Fibroblast of peridontal ligament (primary cell): ENCODE results near the gene TACC2.

Source experiments
- DNase-seq: peaks from one replicate; pipeline ENCODE4 v3.0.0-alpha.2; 2010; ENCODE audit errors: extremely low read depth

TACC2 gene

DNA sequence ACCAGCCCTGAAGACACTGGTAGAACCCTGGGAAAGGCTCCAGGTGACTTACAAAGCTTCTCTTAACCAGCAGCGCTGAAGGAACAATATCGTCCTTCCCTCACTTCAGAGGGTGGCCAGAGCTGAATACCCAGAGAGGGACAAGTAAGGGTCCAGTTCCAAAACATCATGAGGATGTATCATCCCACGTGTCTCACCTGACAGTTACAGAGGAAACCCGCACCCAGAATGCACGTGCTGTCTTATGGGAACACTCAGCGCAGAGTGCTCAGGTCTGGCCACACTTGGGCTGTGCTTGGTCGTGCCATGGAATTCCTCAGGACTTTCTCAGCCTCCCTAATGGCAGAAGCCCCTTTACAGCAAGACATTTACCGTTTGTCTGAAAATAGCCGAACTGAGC, 235.2 kb downstream of the TACC2 start:
- no peak for DNase-seq

GRCh38 chr10:122225330-122225729, 236.4 kb downstream of the TACC2 start:
- DNase-seq: no peak

GRCh38 chr10:122227754-122228153, 238.8 kb downstream of the TACC2 start:
- no peak for DNase-seq

GRCh38 chr10:122229666-122230065, 240.7 kb downstream of the TACC2 start:
- no peak for DNase-seq

DNA sequence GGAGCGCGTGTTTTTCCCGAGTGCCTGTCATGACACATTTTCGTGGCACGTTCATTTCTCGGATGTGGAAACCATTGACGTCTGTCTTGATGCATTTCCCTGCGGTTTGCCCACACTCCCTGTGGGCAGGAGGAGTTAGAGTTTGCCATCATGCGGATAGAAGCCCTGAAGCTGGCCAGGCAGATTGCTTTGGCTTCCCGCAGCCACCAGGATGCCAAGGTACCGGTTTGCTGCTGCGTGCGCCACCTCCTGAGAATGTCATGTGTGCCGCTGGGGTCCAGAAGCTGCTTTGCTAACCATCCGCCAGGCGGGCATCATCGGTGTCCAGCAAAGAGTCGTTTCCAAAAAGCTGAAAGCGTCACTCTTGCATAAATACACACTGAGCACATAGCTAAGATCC, 241.3 kb downstream of the TACC2 start:
- no peak for DNase-seq

DNA sequence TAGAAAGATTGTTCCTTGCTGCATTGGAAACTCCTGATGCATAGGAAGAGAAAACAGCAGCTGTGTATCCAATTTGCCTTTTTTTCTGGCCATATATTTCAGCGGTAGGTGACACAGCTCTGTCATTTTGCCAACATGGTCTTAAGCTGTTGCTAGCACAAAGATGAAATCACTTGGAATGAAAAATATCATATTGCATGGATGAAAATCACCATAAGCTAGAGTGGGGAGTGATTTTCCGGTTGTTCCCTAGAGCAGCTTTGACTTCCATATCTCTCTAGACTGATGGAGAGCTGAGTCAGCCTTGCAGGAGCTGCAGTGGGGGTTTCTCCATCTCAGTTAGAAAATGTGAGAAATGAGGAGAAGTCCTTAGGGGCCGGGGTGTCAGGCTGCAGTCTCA, 243.8 kb downstream of the TACC2 start:
- peak; percentile 73 for DNase-seq

GRCh38 chr10:122233857-122234348, 244.9 kb downstream of the TACC2 start:
- no peak for DNase-seq

DNA sequence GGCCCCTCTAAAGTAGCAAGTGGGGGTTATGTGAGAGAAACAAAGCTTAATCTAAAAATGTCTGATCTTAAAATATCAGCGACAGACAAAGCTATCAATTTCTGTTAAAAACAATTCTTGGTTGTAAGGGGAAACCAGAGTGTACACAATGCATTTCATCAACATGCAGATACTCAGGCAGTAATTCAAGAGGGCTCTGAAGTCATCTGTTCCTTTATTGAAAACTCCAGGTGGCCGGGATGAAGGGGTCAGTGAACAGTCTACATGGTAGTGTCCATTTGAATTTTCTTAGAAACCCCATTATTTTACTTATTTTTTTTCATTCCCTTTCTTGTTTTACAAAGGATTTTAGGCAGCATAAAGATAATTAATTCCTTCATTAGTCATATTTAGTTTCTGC, 245.5 kb downstream of the TACC2 start:
- DNase-seq: peak; percentile 25

GRCh38 chr10:122236690-122237306, 247.8 kb downstream of the TACC2 start:
- no peak for DNase-seq

DNA sequence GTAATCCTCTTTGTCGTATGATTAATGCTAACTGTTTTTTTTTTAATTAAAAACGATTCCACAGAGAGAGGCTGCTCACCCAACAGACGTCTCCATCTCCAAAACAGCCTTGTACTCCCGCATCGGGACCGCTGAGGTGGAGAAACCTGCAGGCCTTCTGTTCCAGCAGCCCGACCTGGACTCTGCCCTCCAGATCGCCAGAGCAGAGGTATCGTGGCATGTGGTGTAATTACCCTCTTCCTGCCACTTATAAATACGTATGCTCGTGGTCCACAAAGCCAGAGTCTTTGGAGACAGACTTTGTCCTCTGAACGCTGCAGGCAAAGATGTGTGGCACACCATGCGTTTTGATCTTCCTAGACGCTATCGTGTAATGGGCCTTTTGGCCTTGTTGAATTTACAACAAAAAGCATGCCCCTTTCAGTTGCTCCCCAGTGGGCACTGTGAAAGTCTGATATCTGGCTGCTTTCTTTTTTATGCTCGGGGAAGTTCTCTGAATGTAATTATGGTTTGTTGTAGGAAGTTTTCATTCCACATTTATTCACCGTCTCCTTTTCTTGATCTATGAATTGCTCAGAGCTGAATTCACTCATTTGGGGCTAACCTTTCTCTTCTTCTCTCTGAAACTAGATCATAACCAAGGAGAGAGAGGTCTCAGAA, 248.5 kb downstream of the TACC2 start:
- DNase-seq: no peak

GRCh38 chr10:122239578-122240257, 250.8 kb downstream of the TACC2 start:
- peak; percentile 51 for DNase-seq

- DNase-seq: no peak
These were observed 251.4 kb downstream of the TACC2 start for GRCh38 chr10:122240401-122240800.

DNA sequence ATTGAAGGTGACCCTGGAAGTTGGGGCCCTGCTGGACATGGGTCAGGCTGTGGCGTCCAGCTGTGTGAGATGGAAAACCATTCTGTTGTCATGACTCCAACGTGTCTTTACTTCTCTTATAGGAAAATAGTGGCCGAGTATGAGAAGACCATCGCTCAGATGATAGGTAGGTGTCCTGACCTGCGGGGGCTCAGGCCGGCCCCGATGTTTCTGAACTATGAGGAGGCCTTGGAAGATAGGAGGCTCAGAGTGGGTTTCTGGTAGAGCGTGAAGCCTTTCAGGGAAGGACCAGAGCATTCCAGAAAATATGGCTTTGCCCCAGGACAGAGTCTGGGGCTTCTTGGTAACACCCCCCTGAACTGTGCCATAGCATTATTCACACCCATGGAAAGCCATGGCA, 252.9 kb downstream of the TACC2 start:
- no peak for DNase-seq

DNA sequence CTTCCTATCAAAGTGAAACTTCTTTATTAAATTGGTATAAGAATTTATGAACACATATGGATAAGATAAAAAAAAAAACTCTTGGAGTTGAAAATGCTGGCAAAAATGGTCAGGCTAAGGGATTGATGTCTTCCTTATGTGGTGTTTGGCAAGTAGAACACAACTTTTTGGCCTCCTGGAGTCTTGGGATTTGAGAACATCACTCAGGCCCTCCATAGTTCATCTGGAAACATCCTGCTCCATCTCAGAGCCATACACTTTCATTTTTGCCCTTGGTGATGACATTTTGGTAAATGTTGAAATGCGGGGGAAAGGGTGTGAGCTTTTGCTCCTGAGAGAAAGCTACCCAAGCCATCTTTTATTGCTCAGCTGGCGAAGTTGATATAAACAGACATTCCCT, 254.6 kb downstream of the TACC2 start:
- peak; percentile 85 for DNase-seq

DNA sequence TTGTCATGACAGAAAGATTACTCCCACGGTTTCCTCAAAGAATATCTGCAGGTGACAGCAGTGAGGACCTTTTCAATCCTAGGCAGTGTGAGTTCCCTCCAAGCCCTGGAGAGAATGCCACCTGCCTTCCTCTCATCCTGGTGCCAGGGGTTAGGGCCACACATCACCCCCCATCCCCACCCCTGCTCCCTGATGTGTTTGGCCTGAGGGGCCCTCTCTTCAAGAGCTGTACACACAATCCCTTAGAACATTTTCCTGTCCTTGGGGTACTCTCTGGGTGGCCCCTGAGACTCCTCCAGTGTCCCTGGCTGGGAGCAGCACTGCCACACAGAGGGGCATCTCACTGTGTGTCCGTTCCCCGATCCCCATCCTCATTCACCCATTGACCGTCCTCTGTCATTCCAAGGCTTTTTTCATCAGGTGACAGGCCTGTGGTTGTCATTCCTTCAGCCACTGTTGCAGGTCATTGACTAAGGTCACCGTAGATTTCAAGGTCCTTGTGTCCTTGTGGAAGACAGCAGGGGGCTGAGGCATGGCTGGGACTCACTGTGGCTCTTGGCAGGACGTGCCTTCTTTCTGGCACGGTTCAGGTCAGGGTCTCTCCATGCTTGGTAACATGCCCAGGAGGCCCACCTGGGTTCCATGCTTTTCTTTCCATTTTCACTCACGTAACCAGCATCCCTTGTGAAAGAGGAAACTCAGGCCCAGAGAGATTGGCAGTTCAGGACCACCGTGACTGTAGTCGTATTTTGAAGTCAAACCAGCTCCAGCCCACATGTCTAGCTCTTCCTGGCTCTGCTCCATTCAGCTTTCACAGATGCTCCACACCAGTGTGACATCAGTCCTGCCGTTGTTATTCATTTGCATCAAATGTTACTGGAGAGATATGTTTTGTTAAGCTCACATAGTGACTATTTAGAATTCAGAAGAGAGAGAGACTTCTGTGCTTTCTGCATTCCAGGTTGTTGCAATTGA, 255.3 kb downstream of the TACC2 start:
- no peak for DNase-seq

- no peak for DNase-seq
These were observed 256.2 kb downstream of the TACC2 start for GRCh38 chr10:122245136-122245535.

DNA sequence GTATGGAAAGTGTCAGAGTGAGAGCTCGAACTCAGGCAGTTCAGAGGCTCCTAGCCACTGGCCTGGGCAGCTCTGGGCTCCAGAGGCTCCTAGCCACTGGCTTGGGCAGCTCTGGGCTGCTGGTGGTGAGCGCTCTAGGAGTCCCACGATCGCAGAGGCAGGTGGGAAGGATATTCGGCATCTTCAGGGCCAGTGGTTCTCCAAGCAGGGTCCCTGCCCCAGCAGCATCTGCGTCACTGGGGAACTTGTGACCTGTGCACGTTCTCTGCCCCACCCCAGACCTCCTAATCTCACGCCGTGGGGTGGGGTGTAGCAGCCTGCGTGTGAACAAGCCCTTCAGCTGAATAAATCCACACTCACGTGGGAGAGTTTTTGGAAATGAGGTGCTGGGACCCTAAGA, 256.9 kb downstream of the TACC2 start:
- DNase-seq: no peak

DNA sequence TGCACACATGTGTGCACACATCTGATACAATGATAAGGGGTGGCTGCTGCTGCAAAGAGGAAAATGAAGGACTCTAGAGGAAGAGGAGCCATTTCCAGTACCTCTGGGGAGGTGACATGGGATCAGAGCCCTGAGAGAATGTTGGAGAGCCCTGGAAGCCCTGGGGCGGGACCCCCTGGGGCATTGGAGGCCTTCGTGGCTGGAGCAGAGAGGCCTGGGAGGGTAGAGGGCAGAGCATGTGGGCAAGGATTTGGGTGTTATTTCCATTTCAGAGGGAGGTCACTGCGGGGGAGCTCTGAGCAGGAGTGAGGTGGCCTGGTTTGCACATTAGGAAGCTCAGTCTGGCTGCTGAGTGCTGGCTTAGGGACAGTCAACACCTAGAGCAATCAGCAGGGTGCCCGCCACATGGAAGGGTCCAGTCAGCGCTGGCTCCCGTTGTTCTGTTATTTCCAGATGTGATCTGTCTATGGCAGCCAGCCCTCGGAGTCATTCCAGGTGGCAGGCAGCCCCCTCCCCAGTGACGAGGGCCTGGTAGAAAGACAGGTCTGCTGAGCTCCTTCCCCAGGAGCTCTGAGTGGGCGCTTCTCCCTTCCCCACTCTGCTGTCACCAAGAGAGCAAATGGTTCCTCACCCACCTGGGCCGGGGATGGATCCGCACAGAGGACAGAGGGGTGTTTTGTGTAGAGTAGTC, 258.0 kb downstream of the TACC2 start:
- no peak for DNase-seq

DNA sequence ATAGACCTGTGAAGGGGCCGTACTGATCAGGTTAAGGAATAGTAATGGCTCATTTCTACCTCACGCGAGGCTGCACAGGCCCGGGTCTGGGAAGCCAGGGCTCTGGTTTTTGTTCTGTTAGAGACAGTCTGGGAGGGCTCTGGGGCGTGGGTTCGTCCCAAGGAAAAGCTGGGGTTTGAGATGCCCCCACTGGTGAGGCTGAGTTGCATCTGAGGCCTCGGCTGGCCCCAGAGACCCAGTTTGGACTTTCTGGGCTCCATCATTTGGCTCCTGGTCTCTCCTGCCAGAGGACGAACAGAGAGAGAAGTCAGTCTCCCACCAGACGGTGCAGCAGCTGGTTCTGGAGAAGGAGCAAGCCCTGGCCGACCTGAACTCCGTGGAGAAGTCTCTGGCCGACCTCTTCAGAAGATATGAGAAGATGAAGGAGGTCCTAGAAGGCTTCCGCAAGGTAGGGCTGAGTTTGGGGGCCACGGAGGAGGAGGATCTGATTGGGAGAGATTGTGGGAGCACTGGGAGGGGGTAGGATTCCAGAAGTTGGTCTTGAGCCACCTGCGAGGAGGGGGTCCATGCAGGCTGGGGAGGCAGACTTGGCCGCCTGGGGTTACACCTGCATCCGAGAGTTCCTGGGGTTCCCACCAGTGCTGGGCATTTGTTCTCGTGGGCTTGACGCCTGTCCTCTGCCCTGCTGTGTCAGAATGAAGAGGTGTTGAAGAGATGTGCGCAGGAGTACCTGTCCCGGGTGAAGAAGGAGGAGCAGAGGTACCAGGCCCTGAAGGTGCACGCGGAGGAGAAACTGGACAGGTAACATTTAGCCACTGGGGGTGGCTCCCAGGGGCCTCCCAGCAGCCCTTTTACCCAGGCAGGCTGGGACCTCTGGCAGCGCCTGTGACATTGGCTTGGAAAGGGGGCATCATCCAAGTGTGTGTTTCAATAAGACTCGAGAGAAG, 259.7 kb downstream of the TACC2 start:
- no peak for DNase-seq

GRCh38 chr10:122249303-122249850, 260.4 kb downstream of the TACC2 start:
- no peak for DNase-seq
